Common myeloid progenitor, CD34-positive (primary cell): ENCODE measurements around the gene LMOD3.

Source experiments
- CTCF ChIA-PET: fragments of 350-600 bp; sonication (Branson Sonifier 250); formaldehyde crosslinking; loops from one replicate; lab custom pipeline; 2021; ENCODE audit warnings: antibody characterized with exemption; lab: Charles Lee
- POLR2A ChIA-PET: fragments of 350-600 bp; sonication (Branson Sonifier 250); formaldehyde crosslinking; loops from one replicate; lab custom pipeline; 2021; ENCODE audit warnings: antibody characterized with exemption; lab: Charles Lee
- DNase-seq, 3 donors: peaks; one replicate each; pipeline versions ENCODE4 v3.0.0 to v3.0.0-alpha.2; 2013
- H3K27ac ChIP-seq, 2 experiments: 1 replicate in 1 of 2; 2 replicates in 1 of 2; pipeline ENCODE4 v1.7.0; 2013; ENCODE audit warnings: inconsistent platforms in 2 of 2, low read length in 2 of 2, mild to moderate bottlenecking in 2 of 2, low read depth in 1 of 2, moderate library complexity in 1 of 2; ENCODE audit not compliant: severe bottlenecking in 2 of 2, insufficient read depth in 1 of 2, poor library complexity in 1 of 2
- H3K27me3 ChIP-seq, 5 experiments: replicated peaks in 2 of 5; 1 replicate in 3 of 5; 2 replicates in 2 of 5; pipeline versions ENCODE4 v1.6.1 to v1.7.0; 2013; ENCODE audit warnings: low read length in 4 of 5, mild to moderate bottlenecking in 2 of 5, moderate library complexity in 2 of 5, inconsistent platforms in 1 of 5; ENCODE audit not compliant: insufficient read depth in 5 of 5, control insufficient read depth in 4 of 5
- H3K36me3 ChIP-seq, 4 experiments: 1 replicate in 2 of 4; 2 replicates in 2 of 4; pipeline versions ENCODE4 v1.6.1 to v1.7.0; 2013; ENCODE audit warnings: low read length in 3 of 4, control low read depth in 1 of 4, mild to moderate bottlenecking in 1 of 4; ENCODE audit not compliant: control insufficient read depth in 4 of 4, insufficient read depth in 4 of 4
- H3K4me1 ChIP-seq, 4 experiments: 1 replicate in 3 of 4; 2 replicates in 1 of 4; pipeline versions ENCODE4 v1.6.1 to v1.7.1; 2013; ENCODE audit warnings: low read length in 3 of 4, mild to moderate bottlenecking in 3 of 4, control low read depth in 1 of 4, inconsistent platforms in 1 of 4, moderate library complexity in 1 of 4; ENCODE audit not compliant: control insufficient read depth in 4 of 4, insufficient read depth in 4 of 4; ENCODE audit errors: control extremely low read depth in 1 of 4
- H3K4me3 ChIP-seq, 7 experiments: 1 replicate in 4 of 7; 2 replicates in 3 of 7; pipeline versions ENCODE4 v1.5.1 to v1.7.0; 2013; ENCODE audit warnings: mild to moderate bottlenecking in 7 of 7, low read length in 6 of 7, moderate library complexity in 6 of 7, inconsistent platforms in 2 of 7, low read depth in 2 of 7, control low read depth in 1 of 7; ENCODE audit not compliant: insufficient read depth in 4 of 7, control insufficient read depth in 1 of 7; ENCODE audit errors: extremely low read depth in 1 of 7
- H3K9me3 ChIP-seq, 5 experiments: 1 replicate in 4 of 5; 2 replicates in 1 of 5; pipeline versions ENCODE4 v1.6.1 to v1.7.1; 2013; ENCODE audit warnings: low read length in 4 of 5, mild to moderate bottlenecking in 2 of 5, inconsistent platforms in 1 of 5, low read depth in 1 of 5, moderate library complexity in 1 of 5; ENCODE audit not compliant: control insufficient read depth in 4 of 5, insufficient read depth in 2 of 5; ENCODE audit errors: control extremely low read depth in 1 of 5
- WGBS: methylation state at CpG from one replicate; pipeline ENCODE4 v1.1.5; 2013; ENCODE audit not compliant: insufficient coverage; 5-methylcytosine and 5-hydroxymethylcytosine counted together

Gene LMOD3

GRCh38 chr3:69108811-69109210, 13.6 kb downstream of the LMOD3 start:
- no peaks in the 10 kb centered on the region for H3K9me3 ChIP-seq
- H3K36me3 ChIP-seq, result peaks cover 3 to 11% (median 8%) of the 10 kb centered on the region in 4 experiments
- POLR2A ChIA-PET, result interaction anchor here (1.2 kb wide), 1 partner anchor 12 kb away, joined by 3 read pairs; no protein-coding TSS in a partner anchor
- DNase-seq, result peak in 2 of 3 donors; percentile 45 to 78
- peaks cover 13 to 46% (median 20%) of the 10 kb centered on the region in 4 experiments for H3K4me1 ChIP-seq
- H3K27me3 ChIP-seq, result no peaks in the 10 kb centered on the region
- 0% methylated on average over 1 of the region's 5 CpGs for WGBS
- H3K4me3 ChIP-seq, result peak overlapping the region in 1 of 7 experiments; percentile 26
- CTCF ChIA-PET, result interaction anchor here (1.3 to 14.2 kb wide), 2 partner anchors 11 to 36 kb away, joined by 5 to 96 read pairs; partner anchors contain the start of gene LMOD3
- H3K27ac ChIP-seq, result peak overlapping the region; percentile 28 to 55

GRCh38 chr3:69107841-69108240, 14.6 kb downstream of the LMOD3 start:
- Histone ChIP-seq H3K4me3 (peak overlapping the region in 1 of 7 experiments; percentile 28), H3K9me3 (no peaks in the 10 kb centered on the region), H3K36me3 (peaks cover 10 to 19% (median 15%) of the 10 kb centered on the region in 4 experiments), H3K27ac (no peak overlapping the region), H3K4me1 (peaks cover 13 to 49% (median 20%) of the 10 kb centered on the region in 4 experiments), H3K27me3 (no peaks in the 10 kb centered on the region)
- WGBS, result 74% methylated on average over 4 of the region's 5 CpGs
- ChIA-PET POLR2A (interaction anchor here (1.0 kb wide), 1 partner anchor 25 kb away, joined by 3 read pairs; no protein-coding TSS in a partner anchor), CTCF (interaction anchor here (3.4 to 14.2 kb wide), 2 partner anchors 12 to 13 kb away, joined by 14 to 96 read pairs; partner anchors contain the start of gene LMOD3)
- no peak for DNase-seq

DNA sequence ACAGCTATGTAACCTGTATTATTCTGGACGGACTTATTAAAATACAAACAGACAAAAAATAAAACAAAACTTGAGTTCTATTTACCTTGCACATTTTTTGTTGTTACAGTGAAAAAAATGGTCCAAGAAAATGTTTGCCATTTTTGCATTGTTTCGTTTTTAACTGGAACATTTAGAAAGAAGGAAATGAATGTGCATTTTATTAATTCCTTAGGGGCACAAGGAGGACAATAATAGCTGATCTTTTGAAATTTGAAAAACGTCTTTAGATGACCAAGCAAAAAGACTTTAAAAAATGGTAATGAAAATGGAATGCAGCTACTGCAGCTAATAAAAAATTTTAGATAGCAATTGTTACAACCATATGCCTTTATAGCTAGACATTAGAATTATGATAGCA, 17.1 kb downstream of the LMOD3 start:
- peaks cover 13 to 49% (median 20%) of the 10 kb centered on the region in 4 experiments for H3K4me1 ChIP-seq
- no peaks in the 10 kb centered on the region for H3K27me3 ChIP-seq
- DNase-seq, result peak in 2 of 3 donors; percentile 41 to 56
- ChIA-PET POLR2A (no interaction called here), CTCF (interaction anchor here (1.3 to 14.2 kb wide), 5 partner anchors 9 to 48 kb away, joined by 3 to 96 read pairs (median 6); partner anchors contain the start of gene LMOD3)
- WGBS, result 0% methylated on average over 1 of the region's 3 CpGs
- peak overlapping the region in 1 of 2 experiments; percentile 62 for H3K27ac ChIP-seq
- H3K4me3 ChIP-seq, result peak overlapping the region in 2 of 7 experiments; percentile 19 to 45
- H3K9me3 ChIP-seq, result no peaks in the 10 kb centered on the region
- peaks cover 16 to 35% (median 28%) of the 10 kb centered on the region in 4 experiments for H3K36me3 ChIP-seq

- Histone ChIP-seq H3K36me3 (peaks cover 18 to 40% (median 29%) of the 10 kb centered on the region in 4 experiments), H3K27me3 (no peaks in the 10 kb centered on the region), H3K4me3 (peak overlapping the region in 1 of 7 experiments; percentile 40), H3K4me1 (peaks cover 13 to 51% (median 20%) of the 10 kb centered on the region in 4 experiments), H3K27ac (peak overlapping the region in 1 of 2 experiments; percentile 62), H3K9me3 (no peaks in the 10 kb centered on the region)
- CTCF ChIA-PET, result interaction anchor here (1.3 to 14.2 kb wide), 4 partner anchors 9 to 15 kb away, joined by 4 to 96 read pairs (median 10); partner anchors contain the start of gene LMOD3
- no peak for DNase-seq
- POLR2A ChIA-PET, result no interaction called here
- 100% methylated on average over 1 of the region's 8 CpGs for WGBS
Measured at GRCh38 chr3:69104586-69104985, 17.8 kb downstream of the LMOD3 start.

DNA sequence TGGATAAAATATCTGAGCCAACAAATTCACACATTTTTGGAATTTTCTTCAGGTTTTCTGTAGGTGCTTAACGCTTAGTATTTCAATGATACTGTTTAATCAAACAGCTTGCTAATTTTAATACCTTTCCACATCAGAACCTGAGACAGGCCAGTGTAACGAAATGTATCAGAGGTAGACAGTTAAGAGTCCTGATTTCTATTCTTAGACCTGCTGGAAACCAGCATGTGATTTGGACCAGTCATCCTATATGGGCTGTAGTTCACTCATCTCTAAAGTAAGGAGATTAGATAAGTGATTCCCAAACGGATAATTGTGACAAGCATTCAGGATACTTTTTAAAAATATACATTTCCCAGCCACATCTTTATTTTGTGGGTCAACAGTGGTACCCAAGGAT, 19.3 kb downstream of the LMOD3 start:
- Histone ChIP-seq H3K4me1 (peaks cover 9 to 47% (median 17%) of the 10 kb centered on the region in 4 experiments), H3K9me3 (no peaks in the 10 kb centered on the region), H3K27ac (no peak overlapping the region), H3K27me3 (no peaks in the 10 kb centered on the region), H3K4me3 (no peak overlapping the region), H3K36me3 (peaks cover 18 to 42% (median 30%) of the 10 kb centered on the region in 4 experiments)
- ChIA-PET POLR2A (no interaction called here), CTCF (interaction anchor here (0.6 to 14.2 kb wide), 2 partner anchors 13 to 17 kb away, joined by 4 to 96 read pairs; partner anchors contain the start of gene LMOD3)
- WGBS, result 100% methylated on average over 1 of the region's 3 CpGs
- DNase-seq, result no peak

DNA sequence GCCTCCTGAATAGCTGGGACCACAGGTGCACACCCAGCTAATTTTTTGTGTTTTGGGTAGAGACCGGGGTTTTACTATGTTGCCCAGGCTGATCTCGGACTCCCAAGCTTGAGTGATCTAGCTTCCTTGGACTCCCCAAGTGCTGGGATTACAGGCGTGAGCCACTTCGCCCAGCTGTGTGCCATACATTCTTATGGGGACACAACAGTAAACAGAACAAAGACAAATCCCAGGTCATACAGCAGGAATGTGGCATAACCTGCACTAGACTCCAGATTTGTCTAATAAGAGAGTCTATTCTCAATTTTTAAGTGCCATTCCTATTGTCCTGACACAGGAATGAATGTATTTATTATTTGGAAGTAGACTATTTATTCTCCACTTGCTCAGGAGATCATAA, 20.0 kb downstream of the LMOD3 start:
- Histone ChIP-seq H3K9me3 (no peaks in the 10 kb centered on the region), H3K27me3 (no peaks in the 10 kb centered on the region), H3K36me3 (peaks cover 18 to 44% (median 31%) of the 10 kb centered on the region in 4 experiments), H3K4me1 (peaks cover 14 to 48% (median 22%) of the 10 kb centered on the region in 4 experiments), H3K27ac (peak overlapping the region in 1 of 2 experiments; percentile 28), H3K4me3 (no peak overlapping the region)
- 100% methylated on average over 4 of the region's 4 CpGs for WGBS
- ChIA-PET CTCF (interaction anchor here (5.4 to 14.2 kb wide), 2 partner anchors 17 to 18 kb away, joined by 27 to 96 read pairs; partner anchors contain the start of genes ARL6IP5 and LMOD3), POLR2A (no interaction called here)
- DNase-seq, result no peak

- Histone ChIP-seq H3K36me3 (peaks cover 16 to 41% (median 29%) of the 10 kb centered on the region in 4 experiments), H3K27me3 (no peaks in the 10 kb centered on the region), H3K27ac (no peak overlapping the region), H3K9me3 (no peaks in the 10 kb centered on the region), H3K4me1 (peaks cover 21 to 54% (median 36%) of the 10 kb centered on the region in 4 experiments), H3K4me3 (no peak overlapping the region)
- ChIA-PET POLR2A (no interaction called here), CTCF (interaction anchor here (1.7 to 14.2 kb wide), 3 partner anchors 10 to 20 kb away, joined by 3 to 96 read pairs (median 27); partner anchors contain the start of genes ARL6IP5 and LMOD3)
- DNase-seq, result no peak
- WGBS, result 80% methylated on average over 2 of the region's 4 CpGs
Measured at GRCh38 chr3:69099576-69099975, 22.8 kb downstream of the LMOD3 start.
